SK-N-SH treated with all-trans-retinoic acid at 6 μM for 48 hours (cell line): ENCODE measurements around the gene CASZ1.

ENCODE experiments used
- ATAC-seq: fragments of 200-7000 bp; cut with Tn5 transposase; 3 replicates; pipeline ENCODE4 v1.9.1; 2020; ENCODE audit warnings: mild to moderate bottlenecking, moderate library complexity
- ARNTL ChIP-seq: fragments of 450-650 bp; formaldehyde crosslinking; IDR thresholded peaks from 2 replicates; pipeline ENCODE4 v1.5.0; 2020; ENCODE audit warnings: low read depth, mild to moderate bottlenecking, moderate library complexity, borderline replicate concordance
- BACH2 ChIP-seq: fragments of 250-450 bp; sonication (Bioruptor Pico); IDR thresholded peaks from 2 replicates; pipeline ENCODE4 v1.9.0; 2021; ENCODE audit warnings: mild to moderate bottlenecking, borderline replicate concordance
- CREB5 ChIP-seq: fragments of 250-450 bp; sonication (Bioruptor Pico); IDR thresholded peaks from 2 replicates; pipeline ENCODE4 v1.5.1; 2020; ENCODE audit warnings: low read depth, mild to moderate bottlenecking, moderate library complexity
- CSDC2 ChIP-seq: fragments of 250-450 bp; sonication (Bioruptor Pico); IDR thresholded peaks from 2 replicates; pipeline ENCODE4 v1.5.0; 2020; ENCODE audit warnings: mild to moderate bottlenecking, moderate library complexity
- CSRNP3 ChIP-seq: fragments of 250-450 bp; sonication (Bioruptor Pico); IDR thresholded peaks from 2 replicates; pipeline ENCODE4 v1.5.1; 2021; ENCODE audit warnings: mild to moderate bottlenecking, moderate library complexity
- ESRRG ChIP-seq: fragments of 250-450 bp; sonication (Bioruptor Pico); IDR thresholded peaks from 2 replicates; pipeline ENCODE4 v1.6.1; 2021; ENCODE audit warnings: mild to moderate bottlenecking
- GLIS3 ChIP-seq: fragments of 250-450 bp; sonication (Bioruptor Pico); IDR thresholded peaks from 2 replicates; pipeline ENCODE4 v1.5.0; 2020; ENCODE audit warnings: mild to moderate bottlenecking, moderate library complexity
- ISL1 ChIP-seq: fragments of 250-450 bp; sonication (Bioruptor Pico); IDR thresholded peaks from 2 replicates; pipeline ENCODE4 v2.1.2; 2022; ENCODE audit warnings: mild to moderate bottlenecking, moderate library complexity
- OSR1 ChIP-seq: fragments of 250-450 bp; sonication (Bioruptor Pico); IDR thresholded peaks from 2 replicates; pipeline ENCODE4 v1.8.0; 2022; ENCODE audit warnings: moderate library complexity, mild to moderate bottlenecking, inconsistent platforms
- PPARA ChIP-seq: fragments of 250-450 bp; sonication (Bioruptor Pico); IDR thresholded peaks from 2 replicates; pipeline ENCODE4 v1.5.0; 2020; ENCODE audit warnings: mild to moderate bottlenecking, borderline replicate concordance
- RARB ChIP-seq: fragments of 250-450 bp; sonication (Bioruptor Pico); IDR thresholded peaks from 2 replicates; pipeline ENCODE4 v1.8.0; 2021; ENCODE audit warnings: mild to moderate bottlenecking, moderate library complexity
- SNAI2 ChIP-seq: fragments of 250-450 bp; sonication (Bioruptor Pico); IDR thresholded peaks from 2 replicates; pipeline ENCODE4 v1.5.0; 2020; ENCODE audit warnings: mild to moderate bottlenecking, moderate library complexity
- TCF4 ChIP-seq: fragments of 250-450 bp; sonication (Bioruptor Pico); IDR thresholded peaks from 2 replicates; pipeline ENCODE4 v1.8.0; 2021; ENCODE audit warnings: mild to moderate bottlenecking, moderate library complexity, borderline replicate concordance
- TOX ChIP-seq: fragments of 250-450 bp; sonication (Bioruptor Pico); IDR thresholded peaks from 2 replicates; pipeline ENCODE4 v1.8.0; 2021; ENCODE audit warnings: mild to moderate bottlenecking, moderate library complexity, borderline replicate concordance
- ZC3H10 ChIP-seq: fragments of 250-450 bp; sonication (Bioruptor Pico); IDR thresholded peaks from 2 replicates; pipeline ENCODE4 v1.5.1; 2021; ENCODE audit warnings: mild to moderate bottlenecking, moderate library complexity
- ZFP30 ChIP-seq: fragments of 450-650 bp; formaldehyde crosslinking; IDR thresholded peaks from 2 replicates; pipeline ENCODE4 v1.5.0; 2022; ENCODE audit warnings: mild to moderate bottlenecking, moderate library complexity
- ZNF565 ChIP-seq: fragments of 450-650 bp; formaldehyde crosslinking; conservative IDR thresholded peaks from 2 replicates; pipeline ENCODE4 v1.5.0; 2020; ENCODE audit warnings: low read depth, mild to moderate bottlenecking, moderate library complexity
- ZNF70 ChIP-seq: fragments of 450-650 bp; formaldehyde crosslinking; IDR thresholded peaks from 2 replicates; pipeline ENCODE4 v1.5.0; 2020; ENCODE audit warnings: mild to moderate bottlenecking, moderate library complexity
- TF ChIP-seq, protein P1 (sequence below): fragments of 250-450 bp; sonication (Bioruptor Pico); IDR thresholded peaks from 2 replicates; pipeline ENCODE4 v1.8.0; 2021; ENCODE audit warnings: low read depth, mild to moderate bottlenecking, moderate library complexity, borderline replicate concordance
- TF ChIP-seq, protein P2 (sequence below): fragments of 250-450 bp; sonication (Bioruptor Pico); IDR thresholded peaks from 2 replicates; pipeline ENCODE4 v1.8.0; 2020; ENCODE audit warnings: mild to moderate bottlenecking, moderate library complexity, borderline replicate concordance

Gene CASZ1

GRCh38 chr1:10632691-10633090 is 163.8 kb downstream of the CASZ1 start:
- ATAC-seq = no peak
- TF ChIP-seq RARB (CRISPR knock-in tag) (no peak), ZNF70 (CRISPR knock-in tag) (no peak), ZFP30 (CRISPR knock-in tag) (no peak), ESRRG (CRISPR knock-in tag) (no peak), TCF4 (CRISPR knock-in tag) (no peak), CREB5 (CRISPR knock-in tag) (no peak), ISL1 (CRISPR knock-in tag) (no peak), BACH2 (CRISPR knock-in tag) (no peak), OSR1 (no peak), GLIS3 (CRISPR knock-in tag) (no peak), CSRNP3 (CRISPR knock-in tag) (no peak), SNAI2 (CRISPR knock-in tag) (no peak), ARNTL (CRISPR knock-in tag) (no peak), PPARA (CRISPR knock-in tag) (no peak), TOX (no peak), CSDC2 (CRISPR knock-in tag) (no peak), ZC3H10 (no peak), ZNF565 (CRISPR knock-in tag) (no peak)
- TF ChIP-seq, protein P1, sequence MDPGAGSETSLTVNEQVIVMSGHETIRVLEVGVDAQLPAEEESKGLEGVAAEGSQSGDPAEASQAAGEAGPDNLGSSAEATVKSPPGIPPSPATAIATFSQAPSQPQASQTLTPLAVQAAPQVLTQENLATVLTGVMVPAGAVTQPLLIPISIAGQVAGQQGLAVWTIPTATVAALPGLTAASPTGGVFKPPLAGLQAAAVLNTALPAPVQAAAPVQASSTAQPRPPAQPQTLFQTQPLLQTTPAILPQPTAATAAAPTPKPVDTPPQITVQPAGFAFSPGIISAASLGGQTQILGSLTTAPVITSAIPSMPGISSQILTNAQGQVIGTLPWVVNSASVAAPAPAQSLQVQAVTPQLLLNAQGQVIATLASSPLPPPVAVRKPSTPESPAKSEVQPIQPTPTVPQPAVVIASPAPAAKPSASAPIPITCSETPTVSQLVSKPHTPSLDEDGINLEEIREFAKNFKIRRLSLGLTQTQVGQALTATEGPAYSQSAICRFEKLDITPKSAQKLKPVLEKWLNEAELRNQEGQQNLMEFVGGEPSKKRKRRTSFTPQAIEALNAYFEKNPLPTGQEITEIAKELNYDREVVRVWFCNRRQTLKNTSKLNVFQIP = no peak
- TF ChIP-seq, protein P2, sequence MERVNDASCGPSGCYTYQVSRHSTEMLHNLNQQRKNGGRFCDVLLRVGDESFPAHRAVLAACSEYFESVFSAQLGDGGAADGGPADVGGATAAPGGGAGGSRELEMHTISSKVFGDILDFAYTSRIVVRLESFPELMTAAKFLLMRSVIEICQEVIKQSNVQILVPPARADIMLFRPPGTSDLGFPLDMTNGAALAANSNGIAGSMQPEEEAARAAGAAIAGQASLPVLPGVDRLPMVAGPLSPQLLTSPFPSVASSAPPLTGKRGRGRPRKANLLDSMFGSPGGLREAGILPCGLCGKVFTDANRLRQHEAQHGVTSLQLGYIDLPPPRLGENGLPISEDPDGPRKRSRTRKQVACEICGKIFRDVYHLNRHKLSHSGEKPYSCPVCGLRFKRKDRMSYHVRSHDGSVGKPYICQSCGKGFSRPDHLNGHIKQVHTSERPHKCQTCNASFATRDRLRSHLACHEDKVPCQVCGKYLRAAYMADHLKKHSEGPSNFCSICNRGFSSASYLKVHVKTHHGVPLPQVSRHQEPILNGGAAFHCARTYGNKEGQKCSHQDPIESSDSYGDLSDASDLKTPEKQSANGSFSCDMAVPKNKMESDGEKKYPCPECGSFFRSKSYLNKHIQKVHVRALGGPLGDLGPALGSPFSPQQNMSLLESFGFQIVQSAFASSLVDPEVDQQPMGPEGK (CRISPR knock-in tag) = no peak
- TF ChIP-seq, all 23 proteins: peak for 0

DNA sequence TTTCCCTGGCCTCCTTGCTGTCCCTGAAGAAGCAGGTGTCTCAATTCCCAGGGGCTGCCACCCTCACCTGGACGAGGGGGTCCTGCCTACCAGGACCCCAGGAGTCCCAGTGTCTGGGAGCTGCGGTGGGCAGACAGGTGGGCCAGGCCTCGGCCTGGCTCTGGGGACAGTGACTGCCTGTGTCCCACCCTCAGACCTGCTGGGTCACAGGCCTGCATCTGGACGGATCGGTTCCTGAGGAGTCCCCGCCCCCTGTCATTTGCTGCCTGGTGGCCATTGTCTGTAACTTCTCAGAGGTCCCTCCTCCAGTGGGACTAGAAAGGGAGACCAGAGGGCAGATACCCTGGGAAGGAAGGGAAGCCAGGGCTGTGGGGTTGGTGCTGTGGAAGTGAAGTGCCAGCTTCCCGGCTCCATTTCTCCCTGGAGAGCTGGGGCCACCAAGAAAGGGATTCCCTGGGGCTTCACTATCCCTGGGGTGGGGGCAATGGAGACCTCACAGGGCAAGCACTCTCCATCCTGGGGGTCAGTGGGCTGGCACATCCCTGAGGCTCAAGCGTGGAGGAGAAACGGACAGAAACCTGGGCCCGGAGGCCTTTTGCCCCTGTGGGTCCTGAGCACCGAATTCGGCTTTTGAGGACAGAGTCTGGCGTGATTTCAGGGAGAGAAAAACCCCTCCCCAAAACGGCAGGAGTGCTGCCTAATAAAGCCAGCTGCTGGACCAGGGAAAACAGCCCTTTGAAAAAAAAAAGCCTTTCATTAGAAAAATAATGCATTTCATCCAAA is 164.4 kb downstream of the CASZ1 start:
- ATAC-seq = no peak
- no peak for TF ChIP-seq ZNF70 (CRISPR knock-in tag)
- TF ChIP-seq CREB5 (CRISPR knock-in tag) = no peak

DNA sequence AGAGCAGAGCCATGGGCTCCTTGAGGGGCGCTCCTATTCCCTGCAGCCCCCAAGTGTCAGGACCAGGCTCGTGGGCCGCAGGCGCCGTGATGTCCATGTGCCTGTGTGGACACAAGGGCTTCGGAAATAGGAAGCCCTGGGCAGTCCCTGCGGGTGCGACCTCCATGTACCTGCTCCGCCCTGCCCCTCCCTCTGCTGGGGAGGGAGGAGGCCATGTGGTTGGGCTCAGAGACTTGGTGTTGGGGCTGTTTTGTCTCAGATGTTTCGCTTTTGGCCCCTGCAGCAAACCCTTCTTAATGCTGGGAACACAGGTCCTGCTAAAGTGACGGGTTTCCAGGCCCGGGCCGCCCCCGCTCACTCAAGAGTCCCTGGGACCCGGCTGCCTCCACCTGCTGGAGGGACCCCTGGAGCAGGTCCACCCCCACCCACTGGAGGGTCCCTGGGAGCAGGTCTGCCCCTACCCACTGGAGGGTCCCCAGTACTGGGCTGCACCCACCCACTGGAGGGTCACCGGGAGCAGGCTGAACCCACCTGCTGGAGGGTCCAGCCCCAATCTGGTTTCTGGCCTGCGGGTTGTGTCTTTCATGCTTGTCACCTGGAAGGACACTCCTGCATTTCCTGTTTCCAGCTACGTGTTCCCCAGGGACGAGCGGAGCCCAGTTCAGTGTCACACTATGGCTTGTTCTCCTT is 165.2 kb downstream of the CASZ1 start:
- no peak for ATAC-seq
- TF ChIP-seq, protein P2 (CRISPR knock-in tag) = no peak
- TF ChIP-seq PPARA (CRISPR knock-in tag) = no peak
- TF ChIP-seq, all 23 proteins: peak for 0
